GM23248 (cell line): ENCODE measurements around the gene CNGB1. TPM values are rescaled to one million over a fixed set of nuclear protein-coding genes. Genes with fewer than 3 reads are reported as not detected.

Source experiments
- DNase-seq: peaks from one replicate; pipeline ENCODE4 v3.0.0-alpha.2; 2015
- H2AFZ ChIP-seq: fragments of 200-600 bp; sonication (generic); 2 replicates; pipeline ENCODE4 v1.6.1; 2016; ENCODE audit warnings: antibody characterized with exemption
- H3F3A ChIP-seq: fragments of 200-600 bp; sonication (generic); 2 replicates; pipeline ENCODE4 v1.6.1; 2016; ENCODE audit warnings: mild to moderate bottlenecking, antibody characterized with exemption, mixed run types; ENCODE audit not compliant: insufficient read depth
- H3K27ac ChIP-seq: fragments of 200-600 bp; sonication (generic); 2 replicates; pipeline ENCODE4 v1.5.1; 2016; ENCODE audit warnings: mild to moderate bottlenecking
- H3K27me3 ChIP-seq: fragments of 200-600 bp; sonication (generic); replicated peaks from 2 replicates; pipeline ENCODE4 v1.6.1; 2016; ENCODE audit warnings: mild to moderate bottlenecking; ENCODE audit not compliant: insufficient read depth
- H3K36me3 ChIP-seq: fragments of 200-600 bp; sonication (generic); 2 replicates; pipeline ENCODE4 v1.6.1; 2016; ENCODE audit warnings: low read depth, mild to moderate bottlenecking
- H3K4me1 ChIP-seq: fragments of 200-600 bp; sonication (generic); 2 replicates; pipeline ENCODE4 v1.6.1; 2016; ENCODE audit warnings: mild to moderate bottlenecking; ENCODE audit not compliant: insufficient read depth
- H3K4me2 ChIP-seq: fragments of 200-600 bp; sonication (generic); one replicate; pipeline ENCODE4 v1.6.1; 2016; ENCODE audit warnings: mild to moderate bottlenecking; ENCODE audit not compliant: unreplicated experiment
- H3K4me3 ChIP-seq: fragments of 200-600 bp; sonication (generic); 2 replicates; pipeline ENCODE4 v1.5.1; 2016; ENCODE audit warnings: mild to moderate bottlenecking
- H3K79me2 ChIP-seq: fragments of 200-600 bp; sonication (generic); 2 replicates; pipeline ENCODE4 v1.6.1; 2016; ENCODE audit warnings: mild to moderate bottlenecking; ENCODE audit not compliant: insufficient read depth
- H3K9ac ChIP-seq: fragments of 200-600 bp; sonication (generic); 2 replicates; pipeline ENCODE4 v1.6.1; 2016; ENCODE audit warnings: mild to moderate bottlenecking
- H3K9me2 ChIP-seq: fragments of 200-600 bp; sonication (generic); 2 replicates; pipeline ENCODE4 v1.6.1; 2016; ENCODE audit warnings: mixed run types, mild to moderate bottlenecking, moderate library complexity; ENCODE audit not compliant: insufficient read depth
- H3K9me3 ChIP-seq: fragments of 200-600 bp; sonication (generic); one replicate; pipeline ENCODE4 v1.6.1; 2017; ENCODE audit warnings: low read depth
- H4K20me1 ChIP-seq: fragments of 200-600 bp; sonication (generic); 2 replicates; pipeline ENCODE4 v1.6.0; 2016; ENCODE audit not compliant: insufficient read depth
- EZH2 ChIP-seq: fragments of 200-600 bp; sonication (generic); IDR thresholded peaks from 2 replicates; pipeline ENCODE4 v1.6.1; 2018; ENCODE audit warnings: antibody characterized with exemption, mild to moderate bottlenecking; ENCODE audit not compliant: insufficient read depth, poor library complexity, severe bottlenecking
- EZH2phosphoT487 ChIP-seq: fragments of 200-600 bp; sonication (generic); IDR thresholded peaks from 2 replicates; pipeline ENCODE4 v1.6.1; 2018; ENCODE audit warnings: antibody characterized with exemption, moderate library complexity, mild to moderate bottlenecking, low read depth; ENCODE audit not compliant: insufficient read depth
- WGBS, 2 experiments: methylation state at CpG; one replicate each; pipeline ENCODE4 v1.1.6; 2015 to 2017; ENCODE audit warnings: low lambda C conversion rate in 2 of 2, low coverage in 1 of 2; ENCODE audit errors: missing lambda C conversion rate in 2 of 2; 5-methylcytosine and 5-hydroxymethylcytosine counted together
- in situ Hi-C: fragments of 300-500 bp; cut with MboI; formaldehyde crosslinking; loops from 2 replicates; pipeline ENCODE4 v1.15.0; 2020
- polyA plus RNA-seq: library from polyadenylated mRNA; unstranded; fragments of >200 nt; fragmentation: Nextera tagmentation; extraction: Ambion mirVana; gene quantifications from 2 replicates; pipeline ENCODE4 v1.2.1, GENCODE V29; 2016
- total RNA-seq: library from RNA; depleted of rRNA; stranded (reverse); fragments of >200 nt; shearing (Covaris generic); gene quantifications from 2 replicates; pipeline ENCODE4 v1.2.3, GENCODE V29; 2014

Gene CNGB1
- total and polyA plus RNA-seq, 2 experiments from 2014 or later: not detected

DNA sequence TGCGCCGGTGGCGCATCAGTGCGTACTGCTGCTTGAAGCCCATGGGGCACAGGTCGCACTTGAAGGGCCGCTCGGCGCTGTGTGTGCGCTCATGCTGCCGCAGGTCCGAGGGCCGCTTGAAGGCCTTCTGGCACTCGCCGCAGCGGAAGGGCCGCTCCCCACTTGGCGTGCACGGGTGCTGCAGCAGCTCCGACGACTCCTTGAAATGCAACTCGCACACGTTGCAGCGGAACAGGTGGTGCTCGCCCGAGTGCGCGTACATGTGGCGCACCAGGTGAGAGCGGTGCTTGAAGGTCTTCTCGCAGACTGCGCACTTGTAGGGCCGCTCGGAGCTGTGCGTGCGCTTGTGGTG, 26.2 kb upstream of the CNGB1 start:
- H2AFZ ChIP-seq: no peak overlapping the region
- H4K20me1 ChIP-seq: no peaks in the 10 kb centered on the region
- no peak overlapping the region for H3K4me3 ChIP-seq
- DNase-seq: no peak
- H3K27me3 ChIP-seq: no peaks in the 10 kb centered on the region
- TF ChIP-seq EZH2phosphoT487 (no peak), EZH2 (no peak)
- H3K9ac ChIP-seq: no peak overlapping the region
- H3K9me2 ChIP-seq: no peaks in the 10 kb centered on the region
- H3K79me2 ChIP-seq: no peaks in the 10 kb centered on the region
- H3K27ac ChIP-seq: no peak overlapping the region
- H3K4me1 ChIP-seq: peaks cover 16% of the 10 kb centered on the region
- WGBS, 2 experiments: 96% methylated on average over 33 to 35 of the region's 35 CpGs
- no peaks in the 10 kb centered on the region; the same call in 1 of the 2 replicates for H3K36me3 ChIP-seq
- H3K4me2 ChIP-seq: no peak overlapping the region
- H3K9me3 ChIP-seq: no peaks in the 10 kb centered on the region
- in situ Hi-C loops: no loop called here
- peaks cover 10% of the 10 kb centered on the region for H3F3A ChIP-seq

DNA sequence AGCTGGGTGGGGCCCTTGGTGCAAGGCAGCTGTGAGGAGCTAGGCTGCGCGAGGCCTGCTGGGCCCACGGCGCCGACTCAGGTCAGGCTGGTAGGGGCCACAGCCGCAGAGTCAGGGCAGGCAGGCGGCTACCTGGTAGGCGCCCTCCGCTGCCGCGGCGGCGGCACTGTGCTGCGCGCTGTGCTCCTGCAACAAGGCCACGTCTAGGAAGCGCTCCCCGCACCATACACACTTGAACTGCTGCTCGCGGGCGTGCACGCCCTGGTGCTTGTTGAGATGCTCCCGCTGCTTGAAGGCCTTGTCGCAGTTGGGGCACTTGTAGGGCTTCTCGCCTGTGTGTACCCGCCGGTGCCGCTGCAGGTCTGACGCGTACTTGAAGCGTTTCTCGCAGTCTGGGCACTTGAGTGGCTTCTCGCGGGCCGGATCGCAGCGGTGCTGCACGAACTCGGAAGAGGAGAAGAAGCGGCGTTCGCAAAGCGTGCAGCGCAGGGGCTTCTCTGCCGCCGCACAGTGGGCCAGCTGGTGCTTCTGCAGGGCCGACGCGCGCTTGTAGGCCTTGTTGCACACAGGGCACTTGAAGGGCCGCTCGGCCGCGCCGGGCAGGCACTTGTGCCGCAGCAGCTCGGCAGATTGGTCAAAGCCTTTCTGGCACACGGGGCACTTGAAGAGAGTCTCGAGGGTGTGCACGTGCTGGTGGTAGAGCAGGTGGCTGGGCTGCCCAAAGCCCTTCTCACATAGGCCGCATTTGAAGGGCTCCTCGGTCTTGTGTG, 25.7 kb upstream of the CNGB1 start:
- Histone ChIP-seq H3K4me1 (peaks cover 13% of the 10 kb centered on the region), H3K27me3 (no peaks in the 10 kb centered on the region), H3F3A (peaks cover 10% of the 10 kb centered on the region), H3K4me2 (no peak overlapping the region), H3K4me3 (no peak overlapping the region), H3K9ac (no peak overlapping the region), H3K9me2 (no peaks in the 10 kb centered on the region), H3K9me3 (no peaks in the 10 kb centered on the region), H3K36me3 (no peaks in the 10 kb centered on the region; the same call in 1 of the 2 replicates), H2AFZ (no peak overlapping the region), H3K27ac (no peak overlapping the region), H3K79me2 (no peaks in the 10 kb centered on the region), H4K20me1 (no peaks in the 10 kb centered on the region)
- DNase-seq: no peak
- WGBS, 2 experiments: 98% methylated on average over 53 to 56 of the region's 62 CpGs
- in situ Hi-C loops: no loop called here
- no peak for TF ChIP-seq EZH2phosphoT487
- no peak for TF ChIP-seq EZH2

DNA sequence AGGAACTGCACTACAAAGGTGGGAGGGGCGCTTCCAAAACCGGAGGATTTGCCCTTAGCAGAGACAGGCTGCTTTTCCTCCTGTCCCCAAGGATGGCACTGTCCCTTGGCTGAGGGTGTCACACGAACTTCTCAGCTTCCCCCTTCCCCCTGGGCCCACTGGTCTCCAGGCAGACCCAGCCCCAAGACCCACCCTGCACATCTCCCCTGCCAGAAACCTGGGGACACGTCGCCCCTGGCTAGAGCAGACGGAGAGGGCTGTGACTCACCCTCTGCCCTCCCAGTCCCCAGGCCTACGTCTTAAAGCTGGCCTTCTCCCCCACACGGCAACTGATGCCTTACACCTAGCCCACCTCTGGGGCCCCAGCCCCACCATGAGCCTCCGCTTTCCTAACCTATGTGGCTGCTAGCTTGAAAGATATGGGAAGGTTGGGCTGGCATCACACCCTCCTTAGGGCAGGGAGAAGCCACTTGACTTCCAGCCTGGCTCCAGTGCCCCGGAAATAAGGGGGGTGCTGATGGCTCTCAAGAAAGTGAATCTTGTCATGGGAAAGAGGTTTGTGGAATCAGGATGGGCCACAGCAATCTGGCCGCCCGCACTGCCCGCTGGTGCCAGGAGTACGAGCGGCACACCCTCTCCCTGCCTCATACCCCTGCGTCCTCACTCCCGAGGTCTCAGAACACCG, 24.9 kb upstream of the CNGB1 start:
- no peak overlapping the region for H3K27ac ChIP-seq
- H3K79me2 ChIP-seq: no peaks in the 10 kb centered on the region
- WGBS, 2 experiments: 86% methylated on average over 17 to 18 of the region's 18 CpGs
- no peak for TF ChIP-seq EZH2
- no peak for TF ChIP-seq EZH2phosphoT487
- H3K9me2 ChIP-seq: no peaks in the 10 kb centered on the region
- no peak overlapping the region for H3K4me3 ChIP-seq
- peaks cover 13% of the 10 kb centered on the region for H3K4me1 ChIP-seq
- no peaks in the 10 kb centered on the region for H3K9me3 ChIP-seq
- no peaks in the 10 kb centered on the region for H3K27me3 ChIP-seq
- no peak overlapping the region for H3K9ac ChIP-seq
- no peaks in the 10 kb centered on the region for H4K20me1 ChIP-seq
- no peak overlapping the region for H2AFZ ChIP-seq
- H3K4me2 ChIP-seq: no peak overlapping the region
- H3F3A ChIP-seq: peaks cover 10% of the 10 kb centered on the region
- no peak for DNase-seq
- no peaks in the 10 kb centered on the region; the same call in 1 of the 2 replicates for H3K36me3 ChIP-seq
- in situ Hi-C loops: no loop called here

DNA sequence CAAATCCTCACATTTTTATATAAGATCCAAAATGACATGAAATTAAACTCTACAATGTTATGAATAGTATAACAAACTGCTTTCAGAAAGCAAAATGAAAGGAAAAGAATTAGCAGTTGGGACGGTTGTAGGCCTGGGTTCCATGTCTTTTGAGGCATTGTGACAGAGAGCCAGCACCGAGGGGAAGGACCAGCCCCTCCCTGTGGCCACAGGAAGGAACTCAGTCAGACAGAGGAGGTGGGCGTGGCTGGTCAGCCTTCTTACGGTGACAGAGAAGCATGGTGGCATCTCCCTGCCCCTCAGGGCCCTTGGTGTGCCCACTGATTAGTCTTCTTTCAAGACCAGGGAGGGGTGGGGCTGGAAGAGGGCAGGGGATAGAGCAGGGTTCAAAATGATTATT, 23.9 kb upstream of the CNGB1 start:
- no peak for TF ChIP-seq EZH2phosphoT487
- TF ChIP-seq EZH2: no peak

More for the DNA sequence above, 23.9 kb upstream of the CNGB1 start:
- Histone ChIP-seq H3K4me1 (peaks cover 13% of the 10 kb centered on the region), H3K27ac (no peak overlapping the region), H4K20me1 (no peaks in the 10 kb centered on the region), H3K9ac (no peak overlapping the region), H3K4me2 (no peak overlapping the region), H3F3A (peaks cover 10% of the 10 kb centered on the region), H2AFZ (no peak overlapping the region), H3K4me3 (no peak overlapping the region), H3K9me3 (no peaks in the 10 kb centered on the region), H3K27me3 (no peaks in the 10 kb centered on the region), H3K36me3 (no peaks in the 10 kb centered on the region; the same call in 1 of the 2 replicates), H3K79me2 (no peaks in the 10 kb centered on the region), H3K9me2 (no peaks in the 10 kb centered on the region)
- WGBS, 2 experiments: 32 to 39% methylated on average over 4 of the region's 4 CpGs
- in situ Hi-C loops: no loop called here
- peak; percentile 77 for DNase-seq
